ENCODE results near the gene NAA16. TPM values are rescaled to one million over a fixed set of nuclear protein-coding genes. Genes with fewer than 3 reads are reported as not detected.

Gene NAA16
- total RNA-seq (2022) (32.4 and 37.3 TPM in 2 replicates), Bru-seq, nascent RNA (percentile 90 among the genes with signal in this experiment), BruChase-seq, experiment 1, labeled RNA remaining after a 2-hour chase (percentile 85 among the genes with signal in this experiment), BruChase-seq, experiment 2, labeled RNA remaining after a 6-hour chase (percentile 78 among the genes with signal in this experiment)
- long read RNA-seq, full-length matches to known transcripts: 11 of 20 reads
- long read RNA-seq, partial matches to known transcripts: 4 of 20 reads
- long read RNA-seq, other reads (novel, unspliced or antisense): 5 of 20 reads

DNA sequence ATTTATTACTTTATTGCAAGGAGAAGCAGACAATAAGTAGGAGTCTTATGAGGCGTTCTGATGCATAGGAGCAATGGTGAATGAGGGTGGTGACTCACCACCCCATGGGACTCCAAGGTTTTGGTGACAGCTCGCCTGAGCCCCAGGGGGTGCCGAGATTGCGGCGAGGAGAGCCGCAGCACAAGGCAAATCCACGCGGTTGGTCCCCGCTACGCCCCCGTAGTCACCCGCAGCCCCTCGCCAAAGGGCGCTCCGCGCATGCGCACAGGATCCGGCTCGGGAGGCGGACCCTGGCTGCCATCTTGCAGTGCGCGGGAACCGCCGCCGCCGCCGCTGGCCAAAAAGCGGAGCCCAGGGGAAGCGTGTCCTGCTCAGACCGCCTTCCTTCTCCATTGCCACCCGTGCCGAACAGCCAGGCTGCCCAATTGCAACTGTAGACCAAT lies at the start of gene NAA16:
NAA16 (plus strand) TSS at position 305 of the 443 bp plus-strand sequence. CDS start 262 bp downstream, outside the sequence.
- TF ChIP-seq, protein P1, sequence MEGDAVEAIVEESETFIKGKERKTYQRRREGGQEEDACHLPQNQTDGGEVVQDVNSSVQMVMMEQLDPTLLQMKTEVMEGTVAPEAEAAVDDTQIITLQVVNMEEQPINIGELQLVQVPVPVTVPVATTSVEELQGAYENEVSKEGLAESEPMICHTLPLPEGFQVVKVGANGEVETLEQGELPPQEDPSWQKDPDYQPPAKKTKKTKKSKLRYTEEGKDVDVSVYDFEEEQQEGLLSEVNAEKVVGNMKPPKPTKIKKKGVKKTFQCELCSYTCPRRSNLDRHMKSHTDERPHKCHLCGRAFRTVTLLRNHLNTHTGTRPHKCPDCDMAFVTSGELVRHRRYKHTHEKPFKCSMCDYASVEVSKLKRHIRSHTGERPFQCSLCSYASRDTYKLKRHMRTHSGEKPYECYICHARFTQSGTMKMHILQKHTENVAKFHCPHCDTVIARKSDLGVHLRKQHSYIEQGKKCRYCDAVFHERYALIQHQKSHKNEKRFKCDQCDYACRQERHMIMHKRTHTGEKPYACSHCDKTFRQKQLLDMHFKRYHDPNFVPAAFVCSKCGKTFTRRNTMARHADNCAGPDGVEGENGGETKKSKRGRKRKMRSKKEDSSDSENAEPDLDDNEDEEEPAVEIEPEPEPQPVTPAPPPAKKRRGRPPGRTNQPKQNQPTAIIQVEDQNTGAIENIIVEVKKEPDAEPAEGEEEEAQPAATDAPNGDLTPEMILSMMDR (IDR thresholded peaks at IDR 0.05; ENCODE audit: insufficient read depth in 1 of 2, low read depth in 1 of 2, low read length in 1 of 2, severe bottlenecking in 1 of 2, unreplicated experiment in 1 of 2): no peak
- POLR2A ChIA-PET: no interaction called here
- peak; percentile 90 to 94 for DNase-seq
- CTCF ChIA-PET: no interaction called here
- H3K4me3 Mint-ChIP-seq (ENCODE audit: unreplicated experiment): peak within 1 kb of the TSS; percentile 97
- Histone ChIP-seq H3K9me3 (no peaks in the 10 kb centered on the region), H3K4me3 (ENCODE audit: low read depth, low read length) (peak within 1 kb of the TSS; percentile 85), H3K27me3 (replicated peaks; ENCODE audit: control insufficient read depth, insufficient read depth, low read length) (no peaks in the 10 kb centered on the region), H3K36me3 (ENCODE audit: control insufficient read depth, insufficient read depth, low read length) (no peaks in the 10 kb centered on the region), H3K4me1 (peaks cover 6% of the 10 kb centered on the region; the same call in 1 of the 2 replicates)
- H3K36me3 Mint-ChIP-seq (ENCODE audit: insufficient read depth, unreplicated experiment): peaks cover 13% of the 10 kb centered on the region
- BruUV-seq (replicated peaks): TSS peak; percentile 13
- H3K4me1 Mint-ChIP-seq (ENCODE audit: low read depth, unreplicated experiment): peaks cover 15% of the 10 kb centered on the region
- intact Hi-C loops (cut with micrococcal nuclease; ENCODE audit: unreplicated experiment): loop anchor here (2.0 kb wide), 1 partner anchor 48 kb away; the partner anchor contains the start of gene MTRF1
- peak within 1 kb of the TSS; percentile 85 for H3K27ac Mint-ChIP-seq (ENCODE audit: unreplicated experiment)
- H3K9me3 Mint-ChIP-seq (ENCODE audit: unreplicated experiment): no peaks in the 10 kb centered on the region
- no peaks in the 10 kb centered on the region for H3K27me3 Mint-ChIP-seq (ENCODE audit: insufficient read depth, unreplicated experiment)

DNA sequence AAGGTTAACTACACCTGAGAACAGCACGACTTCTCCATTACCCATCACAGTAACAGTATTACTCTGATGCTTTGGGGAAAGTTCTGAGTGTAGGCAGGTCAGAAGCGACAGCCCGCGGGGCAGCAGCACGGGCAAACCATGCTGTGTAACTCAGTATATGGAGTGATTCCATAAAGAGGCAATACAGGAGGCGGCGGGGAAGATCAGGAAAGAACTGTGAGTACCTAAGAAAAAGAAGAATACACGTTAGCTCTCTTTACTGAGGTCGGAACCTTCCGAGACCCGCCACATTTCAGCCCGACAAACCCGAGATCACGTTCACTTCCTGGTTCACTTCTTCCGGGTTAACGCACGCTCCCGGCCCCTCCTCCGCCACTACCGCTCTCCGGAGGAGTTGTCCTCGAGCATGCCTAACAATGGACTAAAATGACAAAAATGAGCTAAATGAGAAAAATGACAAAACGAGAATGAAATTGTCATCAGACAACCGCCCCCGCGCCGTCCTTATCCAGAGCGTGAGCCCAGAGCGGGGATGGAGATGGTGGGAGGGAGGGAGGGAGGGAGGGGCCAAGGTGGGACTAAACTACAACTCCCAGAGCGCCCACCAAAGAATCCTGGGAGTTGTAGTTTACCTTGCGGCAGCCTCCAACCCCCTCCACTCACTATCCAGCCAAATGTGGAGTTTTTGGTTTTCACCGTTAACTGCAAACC lies 47.7 kb upstream of the NAA16 start, which contains the start of gene MTRF1:
MTRF1 (minus strand) TSS at position 316 of the 711 bp plus-strand sequence. CDS start 2,669 bp downstream, outside the sequence.
- peak; percentile 78 to 79 for DNase-seq
- peaks cover 18% of the 10 kb centered on the region for H3K36me3 Mint-ChIP-seq (ENCODE audit: insufficient read depth, unreplicated experiment)
- ChIA-PET CTCF (no interaction called here), POLR2A (no interaction called here)
- peaks cover 9% of the 10 kb centered on the region for H3K9me3 ChIP-seq
- no peaks in the 10 kb centered on the region for H3K27me3 Mint-ChIP-seq (ENCODE audit: insufficient read depth, unreplicated experiment)
- intact Hi-C loops (cut with micrococcal nuclease; ENCODE audit: unreplicated experiment): loop anchor here (2.0 kb wide), 2 partner anchors 47 to 69 kb away; partner anchors contain the start of genes KBTBD7 and NAA16
- TF ChIP-seq, protein P1 (IDR thresholded peaks at IDR 0.05; ENCODE audit: insufficient read depth in 1 of 2, low read depth in 1 of 2, low read length in 1 of 2, severe bottlenecking in 1 of 2, unreplicated experiment in 1 of 2): no peak
- H3K4me1 Mint-ChIP-seq (ENCODE audit: low read depth, unreplicated experiment): no peaks in the 10 kb centered on the region
- no peaks in the 10 kb centered on the region for H3K4me1 ChIP-seq
- peak within 1 kb of the TSS; percentile 92 for H3K4me3 Mint-ChIP-seq (ENCODE audit: unreplicated experiment)
- H3K9me3 Mint-ChIP-seq (ENCODE audit: unreplicated experiment): no peaks in the 10 kb centered on the region
- BruUV-seq (replicated peaks): no TSS peak
- H3K4me3 ChIP-seq (ENCODE audit: low read depth, low read length): peak within 1 kb of the TSS; percentile 92
- H3K27ac Mint-ChIP-seq (ENCODE audit: unreplicated experiment): peak within 1 kb of the TSS; percentile 91
- no peaks in the 10 kb centered on the region for H3K27me3 ChIP-seq (replicated peaks; ENCODE audit: control insufficient read depth, insufficient read depth, low read length)
- no peaks in the 10 kb centered on the region; the same call in none of the 2 replicates for H3K36me3 ChIP-seq (ENCODE audit: control insufficient read depth, insufficient read depth, low read length)

DNA sequence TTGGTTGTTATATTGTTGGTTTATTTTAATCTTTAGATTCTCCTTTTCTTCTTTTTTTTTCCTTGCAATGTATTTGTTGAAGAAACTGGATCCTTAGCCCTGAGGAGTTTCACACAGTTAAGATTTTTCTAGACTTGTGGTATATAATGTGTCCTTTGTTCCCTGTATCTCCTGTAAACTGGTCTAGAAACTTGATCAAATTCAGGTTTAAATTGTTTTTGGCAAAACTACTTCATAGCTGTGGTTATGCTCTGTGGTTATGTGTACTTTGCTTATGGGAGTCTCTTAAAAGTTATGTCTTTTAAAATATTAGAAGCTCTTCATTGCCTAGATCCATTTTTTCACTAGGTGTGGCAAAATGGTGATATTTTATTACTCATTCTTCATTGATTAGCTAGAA lies 44.0 kb upstream of the NAA16 start:
- Mint-ChIP-seq H3K4me3 (ENCODE audit: unreplicated experiment) (no peak overlapping the region), H3K4me1 (ENCODE audit: low read depth, unreplicated experiment) (no peaks in the 10 kb centered on the region), H3K27ac (ENCODE audit: unreplicated experiment) (no peak overlapping the region), H3K36me3 (ENCODE audit: insufficient read depth, unreplicated experiment) (no peaks in the 10 kb centered on the region), H3K27me3 (ENCODE audit: insufficient read depth, unreplicated experiment) (no peaks in the 10 kb centered on the region), H3K9me3 (ENCODE audit: unreplicated experiment) (no peaks in the 10 kb centered on the region)
- Histone ChIP-seq H3K36me3 (ENCODE audit: control insufficient read depth, insufficient read depth, low read length) (no peaks in the 10 kb centered on the region), H3K9me3 (peaks cover 27% of the 10 kb centered on the region), H3K4me1 (no peaks in the 10 kb centered on the region), H3K4me3 (ENCODE audit: low read depth, low read length) (no peak overlapping the region), H3K27me3 (replicated peaks; ENCODE audit: control insufficient read depth, insufficient read depth, low read length) (no peaks in the 10 kb centered on the region)
- CTCF ChIA-PET: no interaction called here
- TF ChIP-seq, protein P1 (IDR thresholded peaks at IDR 0.05; ENCODE audit: insufficient read depth in 1 of 2, low read depth in 1 of 2, low read length in 1 of 2, severe bottlenecking in 1 of 2, unreplicated experiment in 1 of 2): no peak
- no TSS peak for BruUV-seq (replicated peaks)
- DNase-seq: no peak
- intact Hi-C loops (cut with micrococcal nuclease; ENCODE audit: unreplicated experiment): no loop called here
- POLR2A ChIA-PET: no interaction called here

Data from Caco-2 (cell line).